Vagina (tissue), 2 donors: ENCODE data around the gene RAB11FIP4.

Experiments used
- CTCF ChIP-seq, 3 experiments: fragments of 450-650 bp in 2 of 3; fragments of 200-600 bp in 1 of 3; sonication (generic) in 1 of 3; IDR thresholded peaks; one replicate each; pipeline ENCODE4 v1.5.1; 2017 to 2019; ENCODE audit warnings: antibody characterized with exemption in 3 of 3, mild to moderate bottlenecking in 2 of 3, moderate library complexity in 2 of 3
- POLR2A ChIP-seq, 2 donors: fragments of 450-650 bp; IDR thresholded peaks; one replicate each; pipeline ENCODE4 v1.6.1; 2017; ENCODE audit warnings: antibody characterized with exemption in 2 of 2, mild to moderate bottlenecking in 2 of 2, moderate library complexity in 2 of 2
- POLR2AphosphoS5 ChIP-seq, 2 donors: sonication (generic); formaldehyde crosslinking; IDR thresholded peaks; one replicate each; pipeline ENCODE4 v1.9.0; 2017; ENCODE audit warnings: antibody characterized with exemption in 2 of 2, mild to moderate bottlenecking in 2 of 2, low read depth in 1 of 2; ENCODE audit not compliant: insufficient read depth in 1 of 2

DNA sequence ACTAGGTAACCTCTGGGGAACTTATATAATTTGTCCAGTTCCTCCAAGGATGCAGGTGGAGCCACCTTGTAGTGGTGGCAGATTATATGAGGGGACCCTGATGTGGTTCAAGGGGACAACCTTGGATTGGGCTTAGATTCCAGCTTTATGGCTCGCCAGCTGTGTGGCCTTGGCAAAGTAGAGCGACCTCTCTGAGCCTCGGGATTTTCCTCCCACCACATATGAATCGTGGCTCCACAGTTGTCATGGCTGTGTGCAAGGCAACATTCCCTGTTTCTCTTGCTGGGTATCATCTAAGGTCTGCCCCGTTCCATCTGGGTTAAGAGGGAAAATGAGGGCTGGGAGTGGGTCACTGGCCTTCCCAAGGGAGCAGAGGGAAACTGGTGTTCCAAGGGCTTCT, 104.6 kb downstream of the RAB11FIP4 start:
- no peak for TF ChIP-seq CTCF (IDR thresholded peaks at IDR 0.05)
- no peak for TF ChIP-seq POLR2A (IDR thresholded peaks at IDR 0.05)
- no peak for TF ChIP-seq POLR2AphosphoS5 (IDR thresholded peaks at IDR 0.05; ENCODE audit: insufficient read depth in 1 of 2, low read depth in 1 of 2)
